Fibroblast of lung (primary cell): ENCODE results near the gene TNFRSF18. TPM values are rescaled to one million over a fixed set of nuclear protein-coding genes. Genes with fewer than 3 reads are reported as not detected.

Experiments
- DNase-seq, 2 donors: peaks; one replicate each; pipeline versions ENCODE4 v3.0.0 to v3.0.0-alpha.2; 2010; ENCODE audit warnings: low read depth in 2 of 2
- H2AFZ ChIP-seq: 2 replicates; pipeline ENCODE4 v1.5.1; 2012; ENCODE audit warnings: low read length, control low read depth, inconsistent platforms
- H3K27ac ChIP-seq: 2 replicates; pipeline ENCODE4 v1.5.1; 2011; ENCODE audit warnings: low read length, control low read depth; ENCODE audit not compliant: insufficient read depth
- H3K27me3 ChIP-seq: 2 replicates; pipeline ENCODE4 v1.5.1; 2011; ENCODE audit warnings: mild to moderate bottlenecking, low read length; ENCODE audit not compliant: control insufficient read depth, insufficient read depth
- H3K36me3 ChIP-seq: 2 replicates; pipeline ENCODE4 v1.5.1; 2011; ENCODE audit warnings: low read length; ENCODE audit not compliant: control insufficient read depth, insufficient read depth
- H3K4me1 ChIP-seq: 2 replicates; pipeline ENCODE4 v1.5.1; 2011; ENCODE audit warnings: low read length; ENCODE audit not compliant: control insufficient read depth, insufficient read depth; ENCODE audit errors: extremely low read depth
- H3K4me2 ChIP-seq: 2 replicates; pipeline ENCODE4 v1.5.1; 2011; ENCODE audit warnings: low read length, control low read depth; ENCODE audit not compliant: insufficient read depth; ENCODE audit errors: extremely low read depth
- H3K4me3 ChIP-seq, 4 experiments: fragments of 200-600 bp in 1 of 4; sonication (generic) in 1 of 4; replicated peaks in 1 of 4; 2 replicates each; pipeline ENCODE4 v1.5.1; 2011 to 2016; ENCODE audit warnings: low read length in 4 of 4, low read depth in 3 of 4, mild to moderate bottlenecking in 3 of 4, control low read depth in 2 of 4, inconsistent platforms in 1 of 4, mixed read lengths in 1 of 4; ENCODE audit not compliant: insufficient read depth in 1 of 4; ENCODE audit errors: control extremely low read depth in 1 of 4
- H3K79me2 ChIP-seq: 2 replicates; pipeline ENCODE4 v1.5.1; 2012; ENCODE audit warnings: mild to moderate bottlenecking, low read length, inconsistent platforms; ENCODE audit not compliant: control insufficient read depth, insufficient read depth
- H3K9ac ChIP-seq: 2 replicates; pipeline ENCODE4 v1.5.1; 2011; ENCODE audit warnings: mild to moderate bottlenecking, low read length, control low read depth; ENCODE audit not compliant: insufficient read depth
- H3K9me3 ChIP-seq: 2 replicates; pipeline ENCODE4 v1.5.1; 2012; ENCODE audit warnings: low read depth, low read length; ENCODE audit not compliant: control insufficient read depth, insufficient read depth
- H4K20me1 ChIP-seq: 2 replicates; pipeline ENCODE4 v1.5.1; 2011; ENCODE audit warnings: low read length; ENCODE audit not compliant: control insufficient read depth, insufficient read depth; ENCODE audit errors: extremely low read depth
- EZH2 ChIP-seq: IDR thresholded peaks from 2 replicates; pipeline ENCODE4 v1.5.1; 2012; ENCODE audit warnings: low read length, control low read depth, mild to moderate bottlenecking; ENCODE audit errors: missing control alignments
- polyA plus RNA-seq, 2 donors: library from polyadenylated mRNA; depleted of rRNA in 1 of 2; stranded (reverse) in 1 of 2; unstranded in 1 of 2; fragments of >200 nt; gene quantifications; 2 replicates each; pipeline ENCODE4 v1.2.1, GENCODE V29; 2011 to 2012; ENCODE audit warnings: missing spikeins in 1 of 2
- total RNA-seq: library from RNA; depleted of rRNA; stranded (reverse); fragments of >200 nt; gene quantifications from 2 replicates; pipeline ENCODE4 v1.2.1, GENCODE V29; 2014
- TF ChIP-seq, protein P1 (sequence below), 2 donors: IDR thresholded peaks in 1 of 2; conservative IDR thresholded peaks in 1 of 2; 1 replicate in 1 of 2; 2 replicates in 1 of 2; pipeline ENCODE4 v1.5.1; 2011 to 2012; ENCODE audit warnings: low read length in 2 of 2, control low read depth in 1 of 2, inconsistent platforms in 1 of 2, low read depth in 1 of 2, mild to moderate bottlenecking in 1 of 2

The TNFRSF18 gene
- total and polyA plus RNA-seq, 2 donors (not counting 1 experiment from before 2014, with no cell fraction given): 1.3 TPM; not detected in 1

DNA sequence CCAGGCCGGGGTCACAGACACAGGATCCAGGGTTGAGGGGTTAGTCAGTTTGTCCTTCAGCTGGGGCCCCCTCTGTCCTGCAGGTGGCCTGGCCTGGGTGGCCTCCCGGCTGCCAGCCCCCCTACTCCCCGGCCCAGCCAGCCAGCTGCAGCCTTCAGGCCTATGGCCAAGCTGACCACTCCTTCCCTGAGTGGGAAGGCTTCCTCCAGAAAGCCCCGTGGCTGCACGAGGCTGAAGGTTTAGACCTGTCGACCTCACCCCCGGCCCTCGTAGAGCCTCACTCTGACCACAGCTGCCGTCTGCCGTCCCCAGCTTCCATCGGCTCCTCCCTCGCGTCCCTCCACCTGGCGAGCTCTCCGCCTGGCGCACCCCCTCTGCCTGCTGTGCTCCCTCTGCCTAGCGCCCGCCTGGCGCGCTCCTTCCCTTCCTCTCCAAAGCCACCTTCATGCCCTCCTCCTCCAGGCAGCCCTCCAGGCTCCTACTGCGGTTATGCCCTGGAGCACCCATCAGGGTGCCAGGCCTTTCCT, 23.1 kb downstream of the TNFRSF18 start:
- Histone ChIP-seq H3K36me3 (no peaks in the 10 kb centered on the region), H3K9me3 (no peaks in the 10 kb centered on the region), H2AFZ (no peak overlapping the region), H3K9ac (no peak overlapping the region), H3K4me2 (no peak overlapping the region), H4K20me1 (no peaks in the 10 kb centered on the region), H3K27me3 (peaks cover 3% of the 10 kb centered on the region), H3K4me3 (no peak overlapping the region), H3K27ac (no peak overlapping the region), H3K79me2 (no peaks in the 10 kb centered on the region), H3K4me1 (no peaks in the 10 kb centered on the region)
- TF ChIP-seq EZH2: no peak
- TF ChIP-seq, protein P1, sequence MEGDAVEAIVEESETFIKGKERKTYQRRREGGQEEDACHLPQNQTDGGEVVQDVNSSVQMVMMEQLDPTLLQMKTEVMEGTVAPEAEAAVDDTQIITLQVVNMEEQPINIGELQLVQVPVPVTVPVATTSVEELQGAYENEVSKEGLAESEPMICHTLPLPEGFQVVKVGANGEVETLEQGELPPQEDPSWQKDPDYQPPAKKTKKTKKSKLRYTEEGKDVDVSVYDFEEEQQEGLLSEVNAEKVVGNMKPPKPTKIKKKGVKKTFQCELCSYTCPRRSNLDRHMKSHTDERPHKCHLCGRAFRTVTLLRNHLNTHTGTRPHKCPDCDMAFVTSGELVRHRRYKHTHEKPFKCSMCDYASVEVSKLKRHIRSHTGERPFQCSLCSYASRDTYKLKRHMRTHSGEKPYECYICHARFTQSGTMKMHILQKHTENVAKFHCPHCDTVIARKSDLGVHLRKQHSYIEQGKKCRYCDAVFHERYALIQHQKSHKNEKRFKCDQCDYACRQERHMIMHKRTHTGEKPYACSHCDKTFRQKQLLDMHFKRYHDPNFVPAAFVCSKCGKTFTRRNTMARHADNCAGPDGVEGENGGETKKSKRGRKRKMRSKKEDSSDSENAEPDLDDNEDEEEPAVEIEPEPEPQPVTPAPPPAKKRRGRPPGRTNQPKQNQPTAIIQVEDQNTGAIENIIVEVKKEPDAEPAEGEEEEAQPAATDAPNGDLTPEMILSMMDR (conservative IDR thresholded peaks at IDR 0.05 in 1 of 2, IDR thresholded peaks at IDR 0.05 in 1 of 2; ENCODE audit: low read depth in 1 of 2, low read length in 2 of 2): no peak
- no peak for DNase-seq

DNA sequence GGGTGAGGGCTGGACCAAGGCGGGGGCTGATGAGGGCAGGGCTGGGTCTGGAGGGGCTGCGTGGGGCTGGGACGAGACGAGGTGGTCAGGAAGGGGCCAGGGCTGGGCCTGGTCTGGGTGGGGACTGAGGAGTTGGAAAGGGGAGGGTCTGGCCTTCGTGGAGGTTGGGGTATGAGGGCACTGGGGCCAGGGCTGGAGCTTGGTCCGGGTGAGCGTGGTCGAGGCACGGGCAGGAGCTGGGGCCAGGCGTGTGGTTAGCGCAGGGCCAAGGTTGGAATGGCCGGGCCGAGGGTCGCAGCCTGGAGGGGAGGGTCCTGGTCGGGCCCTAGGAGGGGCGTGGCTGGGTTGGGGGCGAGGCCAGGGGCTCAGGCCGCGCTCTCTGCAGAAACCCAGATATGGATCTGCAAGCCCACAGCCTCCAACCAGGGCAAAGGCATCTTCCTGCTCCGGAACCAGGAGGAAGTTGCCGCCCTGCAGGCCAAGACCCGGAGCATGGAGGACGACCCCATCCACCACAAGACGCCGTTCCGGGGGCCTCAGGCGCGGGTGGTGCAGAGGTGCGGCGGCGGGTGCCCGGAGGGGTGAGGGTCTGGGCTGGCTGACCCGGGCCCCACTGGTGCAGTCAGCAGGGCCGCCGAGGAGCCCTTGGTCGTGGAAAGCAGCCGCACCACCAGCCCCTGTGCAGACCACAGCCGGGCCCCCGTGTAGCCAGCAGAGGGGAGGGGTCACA, 23.7 kb downstream of the TNFRSF18 start:
- no peak overlapping the region for H2AFZ ChIP-seq
- no peaks in the 10 kb centered on the region for H4K20me1 ChIP-seq
- no peaks in the 10 kb centered on the region for H3K36me3 ChIP-seq
- H3K4me3 ChIP-seq: no peak overlapping the region
- H3K27ac ChIP-seq: no peak overlapping the region
- no peak overlapping the region for H3K9ac ChIP-seq
- no peaks in the 10 kb centered on the region for H3K79me2 ChIP-seq
- H3K9me3 ChIP-seq: no peaks in the 10 kb centered on the region
- TF ChIP-seq EZH2: no peak
- TF ChIP-seq, protein P1 (conservative IDR thresholded peaks at IDR 0.05 in 1 of 2, IDR thresholded peaks at IDR 0.05 in 1 of 2; ENCODE audit: low read depth in 1 of 2, low read length in 2 of 2): no peak
- H3K27me3 ChIP-seq: peaks cover 3% of the 10 kb centered on the region
- no peaks in the 10 kb centered on the region for H3K4me1 ChIP-seq
- DNase-seq: no peak
- H3K4me2 ChIP-seq: no peak overlapping the region

DNA sequence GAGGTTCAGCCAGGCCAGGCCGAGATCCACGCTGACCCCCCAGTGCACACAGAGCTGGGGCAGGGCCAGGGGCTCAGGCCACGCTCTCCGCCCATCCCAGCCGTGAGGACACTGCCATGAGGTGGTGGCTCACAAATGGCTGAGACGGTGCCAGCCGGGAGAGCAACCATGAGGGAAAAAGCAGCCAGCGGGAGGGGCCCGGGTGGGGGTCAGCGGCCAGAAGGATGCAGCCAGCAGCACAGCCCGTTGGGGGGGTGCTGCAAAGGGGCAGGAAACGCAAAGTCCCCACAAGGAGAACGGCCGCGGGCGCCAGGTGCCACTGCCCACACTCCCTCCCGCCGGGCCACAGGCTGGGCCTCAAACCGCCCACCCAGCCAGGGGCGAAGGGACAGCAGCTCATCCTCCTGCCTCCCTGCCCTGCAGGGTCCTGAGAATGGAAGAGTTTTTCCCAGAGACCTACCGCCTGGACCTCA, 24.4 kb downstream of the TNFRSF18 start:
- Histone ChIP-seq H3K9me3 (no peaks in the 10 kb centered on the region), H3K27ac (no peak overlapping the region), H2AFZ (no peak overlapping the region), H3K4me2 (no peak overlapping the region), H3K36me3 (no peaks in the 10 kb centered on the region), H3K27me3 (peaks cover 5% of the 10 kb centered on the region), H3K79me2 (no peaks in the 10 kb centered on the region), H4K20me1 (no peaks in the 10 kb centered on the region), H3K9ac (no peak overlapping the region), H3K4me3 (no peak overlapping the region), H3K4me1 (no peaks in the 10 kb centered on the region)
- TF ChIP-seq, protein P1 (conservative IDR thresholded peaks at IDR 0.05 in 1 of 2, IDR thresholded peaks at IDR 0.05 in 1 of 2; ENCODE audit: low read depth in 1 of 2, low read length in 2 of 2): no peak
- TF ChIP-seq EZH2: no peak
- DNase-seq: no peak
